Prostate gland (tissue), 2 donors: ENCODE measurements around the gene DOK6. TPM values are rescaled to one million over a fixed set of nuclear protein-coding genes. Genes with fewer than 3 reads are reported as not detected.

Experiments used
- DNase-seq: peaks from one replicate; pipeline ENCODE4 v3.0.0-alpha.2; 2019; ENCODE audit warnings: low spot score
- H3K27ac ChIP-seq, 2 donors: fragments of 200-600 bp; sonication (generic); 2 replicates each; pipeline ENCODE4 v1.5.1; 2017 to 2019
- H3K27me3 ChIP-seq: fragments of 200-600 bp; sonication (generic); replicated peaks from 2 replicates; pipeline ENCODE4 v1.5.1; 2019; ENCODE audit not compliant: insufficient read depth
- H3K36me3 ChIP-seq, 2 donors: fragments of 200-600 bp; sonication (generic); 1 replicate in 1 of 2; 2 replicates in 1 of 2; pipeline versions ENCODE4 v1.5.1 to v1.8.1; 2017 to 2019
- H3K4me1 ChIP-seq: fragments of 200-600 bp; sonication (generic); replicated peaks from 2 replicates; pipeline ENCODE4 v1.5.1; 2019
- H3K4me3 ChIP-seq, 2 donors: fragments of 200-600 bp; sonication (generic); 2 replicates each; pipeline ENCODE4 v1.5.1; 2017 to 2019
- H3K9me3 ChIP-seq: fragments of 200-600 bp; sonication (generic); 2 replicates; pipeline ENCODE4 v1.5.1; 2017
- POLR2A ChIP-seq: fragments of 450-650 bp; IDR thresholded peaks from one replicate; pipeline ENCODE4 v1.6.1; 2016; ENCODE audit warnings: antibody characterized with exemption, mild to moderate bottlenecking
- POLR2AphosphoS5 ChIP-seq: sonication (generic); formaldehyde crosslinking; IDR thresholded peaks from one replicate; pipeline ENCODE4 v1.6.1; 2017; ENCODE audit warnings: antibody characterized with exemption
- whole genome bisulfite sequencing: methylation state at CpG from one replicate; pipeline ENCODE4 v1.1.5; 2018; 5-methylcytosine and 5-hydroxymethylcytosine counted together
- intact Hi-C: fragments of 100-400 bp; cut with DNase I; formaldehyde crosslinking; loops from one replicate; pipeline ENCODE4 v1.14.2; 2022
- total RNA-seq, 2 donors: library from RNA; depleted of rRNA; stranded (reverse); fragments of >200 nt; gene quantifications; one replicate each; pipeline ENCODE4 v1.1.0, GENCODE V29; 2016
- TF ChIP-seq, protein P1 (sequence below), 4 experiments: fragments of 200-600 bp in 2 of 4; fragments of 450-650 bp in 2 of 4; sonication (generic) in 2 of 4; IDR thresholded peaks; 1 replicate in 3 of 4; 2 replicates in 1 of 4; pipeline ENCODE4 v1.5.1; 2016 to 2019; ENCODE audit warnings: antibody characterized with exemption in 4 of 4, mild to moderate bottlenecking in 2 of 4, moderate library complexity in 2 of 4

Gene DOK6
- total RNA-seq, 2 donors from 2014 or later: 0.73 to 1.0 TPM

DNA sequence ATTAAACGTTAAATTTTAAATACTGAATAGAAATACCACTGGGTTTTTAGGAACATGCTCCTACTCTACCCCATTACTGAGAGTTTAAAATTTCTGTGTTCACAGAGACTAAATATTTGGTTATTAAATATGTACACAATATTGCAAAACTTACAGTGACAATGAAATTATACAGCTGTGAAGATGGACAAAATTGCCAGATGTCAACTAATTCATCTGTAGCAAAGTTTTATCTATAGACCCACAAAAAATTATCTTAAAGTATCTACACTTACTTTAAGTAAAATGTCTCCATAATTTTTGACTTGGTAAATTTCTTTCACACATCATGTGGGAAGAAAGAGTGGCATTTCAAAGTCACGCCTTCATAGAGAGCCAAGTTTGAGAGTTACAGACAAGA is 333.8 kb downstream of the DOK6 start:
- no peaks in the 10 kb centered on the region for H3K36me3 ChIP-seq
- DNase-seq: no peak
- H3K27me3 ChIP-seq: no peaks in the 10 kb centered on the region
- H3K9me3 ChIP-seq: no peaks in the 10 kb centered on the region
- H3K4me3 ChIP-seq: no peak overlapping the region
- WGBS: 91% methylated on average over 2 of the region's 2 CpGs
- intact Hi-C loops: no loop called here
- H3K27ac ChIP-seq: no peak overlapping the region
- TF ChIP-seq POLR2AphosphoS5: no peak
- no peak for TF ChIP-seq POLR2A
- TF ChIP-seq, protein P1, sequence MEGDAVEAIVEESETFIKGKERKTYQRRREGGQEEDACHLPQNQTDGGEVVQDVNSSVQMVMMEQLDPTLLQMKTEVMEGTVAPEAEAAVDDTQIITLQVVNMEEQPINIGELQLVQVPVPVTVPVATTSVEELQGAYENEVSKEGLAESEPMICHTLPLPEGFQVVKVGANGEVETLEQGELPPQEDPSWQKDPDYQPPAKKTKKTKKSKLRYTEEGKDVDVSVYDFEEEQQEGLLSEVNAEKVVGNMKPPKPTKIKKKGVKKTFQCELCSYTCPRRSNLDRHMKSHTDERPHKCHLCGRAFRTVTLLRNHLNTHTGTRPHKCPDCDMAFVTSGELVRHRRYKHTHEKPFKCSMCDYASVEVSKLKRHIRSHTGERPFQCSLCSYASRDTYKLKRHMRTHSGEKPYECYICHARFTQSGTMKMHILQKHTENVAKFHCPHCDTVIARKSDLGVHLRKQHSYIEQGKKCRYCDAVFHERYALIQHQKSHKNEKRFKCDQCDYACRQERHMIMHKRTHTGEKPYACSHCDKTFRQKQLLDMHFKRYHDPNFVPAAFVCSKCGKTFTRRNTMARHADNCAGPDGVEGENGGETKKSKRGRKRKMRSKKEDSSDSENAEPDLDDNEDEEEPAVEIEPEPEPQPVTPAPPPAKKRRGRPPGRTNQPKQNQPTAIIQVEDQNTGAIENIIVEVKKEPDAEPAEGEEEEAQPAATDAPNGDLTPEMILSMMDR (IDR thresholded peaks at IDR 0.05): no peak
- no peaks in the 10 kb centered on the region for H3K4me1 ChIP-seq

DNA sequence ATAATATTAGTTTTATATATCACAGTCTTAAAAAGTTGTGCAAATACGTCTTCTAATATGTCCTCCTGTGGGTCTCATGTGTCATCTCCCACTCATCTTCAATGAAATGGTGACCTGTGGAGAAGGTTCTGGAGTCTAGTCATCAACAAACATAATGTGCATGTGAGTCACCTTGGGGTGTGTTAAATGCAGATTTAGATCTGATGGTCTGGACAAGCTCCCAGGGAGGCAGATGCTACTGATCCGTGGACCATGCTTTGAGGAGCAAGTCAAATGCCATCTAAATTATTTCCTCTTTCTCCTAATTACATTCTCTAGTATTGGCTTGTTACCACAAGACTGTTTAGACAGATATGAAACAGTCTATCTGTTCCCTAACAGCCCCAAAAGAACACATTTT is 336.0 kb downstream of the DOK6 start:
- intact Hi-C loops: no loop called here
- 88% methylated on average over 2 of the region's 2 CpGs for WGBS
- no peak for DNase-seq
- Histone ChIP-seq H3K4me3 (no peak overlapping the region), H3K27me3 (no peaks in the 10 kb centered on the region), H3K9me3 (no peaks in the 10 kb centered on the region), H3K36me3 (no peaks in the 10 kb centered on the region), H3K4me1 (no peaks in the 10 kb centered on the region), H3K27ac (no peak overlapping the region)
- TF ChIP-seq, protein P1 (IDR thresholded peaks at IDR 0.05): no peak
- TF ChIP-seq POLR2A (no peak), POLR2AphosphoS5 (no peak)

DNA sequence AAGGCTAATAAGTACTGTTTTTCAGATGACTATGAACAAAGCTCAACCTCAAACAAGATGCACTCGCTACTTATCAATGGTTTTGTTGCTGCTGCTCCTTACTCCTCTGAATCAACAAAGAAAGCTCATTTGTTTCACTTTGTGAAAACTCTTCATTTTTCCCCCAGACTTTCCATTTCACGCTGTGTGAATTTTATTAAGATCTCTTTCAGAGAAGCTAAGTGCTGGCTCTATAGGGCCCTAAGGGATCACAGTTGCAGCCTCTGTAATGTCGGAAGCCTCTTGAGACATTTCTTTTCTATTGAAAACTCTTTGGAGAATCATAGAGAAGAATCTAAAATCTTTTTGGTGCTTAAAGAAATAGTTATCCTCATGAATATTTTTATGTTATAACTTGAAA is 337.2 kb downstream of the DOK6 start:
- no peaks in the 10 kb centered on the region for H3K4me1 ChIP-seq
- H3K27me3 ChIP-seq: no peaks in the 10 kb centered on the region
- WGBS: 91% methylated on average over 3 of the region's 3 CpGs
- no peak overlapping the region for H3K27ac ChIP-seq
- H3K4me3 ChIP-seq: no peak overlapping the region
- no peaks in the 10 kb centered on the region for H3K9me3 ChIP-seq
- intact Hi-C loops: no loop called here
- no peaks in the 10 kb centered on the region for H3K36me3 ChIP-seq
- no peak for DNase-seq
- TF ChIP-seq POLR2AphosphoS5: no peak
- TF ChIP-seq, protein P1 (IDR thresholded peaks at IDR 0.05): no peak
- no peak for TF ChIP-seq POLR2A

DNA sequence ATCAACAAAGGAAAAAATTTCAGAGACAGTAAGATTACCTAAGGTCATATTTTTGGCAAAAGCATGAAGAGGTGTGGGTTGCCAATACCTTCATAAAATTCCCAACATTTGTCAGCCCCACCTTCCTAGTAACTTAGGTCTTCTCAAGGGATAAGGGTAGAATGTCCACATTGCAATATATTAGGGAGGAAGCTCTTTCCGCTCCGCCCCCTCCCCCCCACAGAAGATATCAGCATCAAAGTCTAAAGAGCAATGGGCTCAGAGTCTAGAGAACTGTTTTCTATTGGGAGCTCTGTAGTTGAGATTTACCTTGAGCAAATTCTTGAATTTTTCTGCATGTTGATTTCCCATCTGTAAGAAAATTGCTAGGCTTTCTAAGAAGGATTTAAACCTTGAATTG is 346.7 kb downstream of the DOK6 start:
- H3K9me3 ChIP-seq: no peaks in the 10 kb centered on the region
- no peak overlapping the region for H3K4me3 ChIP-seq
- no peaks in the 10 kb centered on the region for H3K4me1 ChIP-seq
- H3K27me3 ChIP-seq: no peaks in the 10 kb centered on the region
- 97% methylated on average over 2 of the region's 2 CpGs for WGBS
- H3K36me3 ChIP-seq: no peaks in the 10 kb centered on the region
- TF ChIP-seq POLR2A (no peak), POLR2AphosphoS5 (no peak)
- TF ChIP-seq, protein P1 (IDR thresholded peaks at IDR 0.05): no peak
- DNase-seq: no peak
- H3K27ac ChIP-seq: no peak overlapping the region
- intact Hi-C loops: no loop called here

DNA sequence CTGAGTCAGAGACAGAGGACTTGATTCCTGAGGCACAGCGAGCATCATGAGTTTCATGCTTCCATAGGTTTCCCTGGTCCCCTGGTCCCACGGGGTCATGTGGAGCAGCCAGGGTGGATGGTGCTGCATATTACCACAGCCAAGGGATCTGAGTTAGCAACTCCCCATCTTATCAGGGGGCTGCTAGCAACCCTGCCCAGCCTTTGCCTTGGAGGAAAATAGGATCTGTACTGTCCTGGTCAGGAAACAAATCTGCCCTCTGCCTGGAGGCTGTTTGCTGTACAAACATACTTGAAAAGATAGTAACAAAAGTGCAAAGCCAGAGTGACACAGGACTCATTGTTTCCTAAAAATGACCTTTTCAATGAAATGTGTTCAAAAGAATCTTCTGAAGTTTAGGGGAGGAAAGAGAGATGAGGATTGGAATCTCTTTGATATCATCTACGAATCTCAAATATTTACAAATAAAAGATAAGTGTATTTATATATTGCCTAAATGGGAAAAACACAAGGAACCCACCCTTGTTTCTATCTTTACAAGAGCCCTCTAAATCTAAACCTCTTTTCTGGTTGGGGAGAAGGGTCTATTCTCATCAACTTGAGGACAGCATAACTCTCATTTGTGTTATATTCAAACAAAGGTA is 352.2 kb downstream of the DOK6 start:
- TF ChIP-seq, protein P1 (IDR thresholded peaks at IDR 0.05): no peak
- TF ChIP-seq POLR2A (no peak), POLR2AphosphoS5 (no peak)
- DNase-seq: no peak
- Histone ChIP-seq H3K9me3 (no peaks in the 10 kb centered on the region), H3K27ac (no peak overlapping the region), H3K4me3 (no peak overlapping the region), H3K27me3 (no peaks in the 10 kb centered on the region), H3K4me1 (no peaks in the 10 kb centered on the region), H3K36me3 (no peaks in the 10 kb centered on the region)
- 57% methylated on average over 3 of the region's 3 CpGs for WGBS
- intact Hi-C loops: no loop called here
